Measurements from ENCODE around the gene MRPL11. TPM values are rescaled to one million over a fixed set of nuclear protein-coding genes. Genes with fewer than 3 reads are reported as not detected.
A peak's percentile ranks its signal among the peaks of the same experiment; 100 is the strongest.

Gene MRPL11
- total RNA-seq, 1 donor from 2014 or later: 49.4 TPM

DNA sequence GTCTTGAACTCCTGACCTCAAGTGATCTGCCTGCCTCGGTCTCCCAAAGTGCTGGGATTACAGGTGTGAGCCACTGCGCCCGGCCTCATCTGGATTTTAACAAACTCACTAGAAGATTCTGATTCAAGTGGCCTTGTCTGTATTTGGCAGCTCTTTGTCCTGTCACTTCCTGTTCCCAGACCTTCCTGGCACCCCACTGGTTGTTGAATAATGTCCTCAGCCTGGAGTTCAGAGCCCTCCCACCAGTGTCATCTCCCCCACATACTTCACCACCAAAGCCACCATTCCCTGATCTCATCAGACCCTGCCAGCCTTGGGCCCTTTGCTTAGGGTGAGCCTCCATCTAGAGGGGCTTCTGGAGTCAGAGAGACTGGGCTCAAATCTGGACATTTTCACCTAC, 31.4 kb upstream of the MRPL11 start:
- no peaks in the 10 kb centered on the region for H3K9me3 ChIP-seq
- no peak for TF ChIP-seq POLR2A (IDR thresholded peaks at IDR 0.05)
- no peak for TF ChIP-seq POLR2AphosphoS5 (IDR thresholded peaks at IDR 0.05; ENCODE audit: insufficient read depth in 1 of 2, low read depth in 1 of 2)
- TF ChIP-seq, protein P1, sequence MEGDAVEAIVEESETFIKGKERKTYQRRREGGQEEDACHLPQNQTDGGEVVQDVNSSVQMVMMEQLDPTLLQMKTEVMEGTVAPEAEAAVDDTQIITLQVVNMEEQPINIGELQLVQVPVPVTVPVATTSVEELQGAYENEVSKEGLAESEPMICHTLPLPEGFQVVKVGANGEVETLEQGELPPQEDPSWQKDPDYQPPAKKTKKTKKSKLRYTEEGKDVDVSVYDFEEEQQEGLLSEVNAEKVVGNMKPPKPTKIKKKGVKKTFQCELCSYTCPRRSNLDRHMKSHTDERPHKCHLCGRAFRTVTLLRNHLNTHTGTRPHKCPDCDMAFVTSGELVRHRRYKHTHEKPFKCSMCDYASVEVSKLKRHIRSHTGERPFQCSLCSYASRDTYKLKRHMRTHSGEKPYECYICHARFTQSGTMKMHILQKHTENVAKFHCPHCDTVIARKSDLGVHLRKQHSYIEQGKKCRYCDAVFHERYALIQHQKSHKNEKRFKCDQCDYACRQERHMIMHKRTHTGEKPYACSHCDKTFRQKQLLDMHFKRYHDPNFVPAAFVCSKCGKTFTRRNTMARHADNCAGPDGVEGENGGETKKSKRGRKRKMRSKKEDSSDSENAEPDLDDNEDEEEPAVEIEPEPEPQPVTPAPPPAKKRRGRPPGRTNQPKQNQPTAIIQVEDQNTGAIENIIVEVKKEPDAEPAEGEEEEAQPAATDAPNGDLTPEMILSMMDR (IDR thresholded peaks at IDR 0.05): no peak
- H3K27ac ChIP-seq: no peak overlapping the region
- H3K4me3 ChIP-seq: no peak overlapping the region
- H3K27me3 ChIP-seq: no peaks in the 10 kb centered on the region
- intact Hi-C loops (cut with DNase I): no loop called here
- H3K36me3 ChIP-seq: peaks cover 0 to 18% of the 10 kb centered on the region in 2 donors
- H3K4me1 ChIP-seq: peaks cover 27% of the 10 kb centered on the region
- no peak for DNase-seq (ENCODE audit: extremely low spot score in 2 of 2)

DNA sequence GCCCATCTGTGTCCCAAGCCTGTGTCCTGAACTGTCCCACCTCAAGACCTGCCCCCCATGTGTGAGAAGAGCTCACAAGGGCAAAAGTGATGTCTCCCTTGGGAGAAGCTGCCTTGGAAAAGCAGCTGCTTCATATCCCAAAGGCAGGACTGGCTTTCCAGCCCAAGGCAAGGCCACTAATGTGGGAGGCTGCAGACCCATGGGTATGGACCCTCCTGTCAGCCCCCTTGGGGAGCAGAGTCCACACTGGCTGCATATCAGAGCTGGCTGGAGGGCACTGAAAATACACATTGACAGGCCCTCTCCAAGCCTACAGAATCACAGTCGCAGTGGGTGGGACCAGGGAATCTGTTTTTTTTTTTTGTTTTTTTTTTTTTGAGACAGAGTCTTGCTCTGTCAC, 30.8 kb upstream of the MRPL11 start:
- TF ChIP-seq POLR2A (IDR thresholded peaks at IDR 0.05): no peak
- H3K9me3 ChIP-seq: no peaks in the 10 kb centered on the region
- H3K36me3 ChIP-seq: peaks cover 0 to 18% of the 10 kb centered on the region in 2 donors
- H3K27me3 ChIP-seq: no peaks in the 10 kb centered on the region
- H3K4me3 ChIP-seq: no peak overlapping the region
- peaks cover 27% of the 10 kb centered on the region for H3K4me1 ChIP-seq
- no peak for DNase-seq (ENCODE audit: extremely low spot score in 2 of 2)
- no peak overlapping the region for H3K27ac ChIP-seq
- intact Hi-C loops (cut with DNase I): no loop called here

DNA sequence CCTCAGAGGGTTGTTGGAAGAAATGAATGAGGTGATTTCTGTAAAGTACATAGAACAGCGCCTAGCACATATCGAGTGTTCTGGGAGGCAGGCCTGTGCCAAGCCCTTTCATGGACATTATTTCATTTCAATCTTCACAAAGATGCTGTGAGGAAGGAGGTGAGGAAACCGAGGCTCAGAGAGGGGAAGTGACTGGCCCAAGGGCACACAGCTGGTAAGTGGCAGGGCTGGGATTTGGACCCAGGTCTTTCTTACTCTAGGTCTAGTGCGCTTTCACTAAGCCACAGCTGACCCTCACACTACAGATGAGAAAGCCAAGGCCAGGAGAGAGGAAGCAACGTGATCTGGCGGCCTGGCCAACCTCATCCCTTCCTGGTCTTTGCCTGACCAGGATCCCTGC, 30.0 kb upstream of the MRPL11 start:
- H3K36me3 ChIP-seq: peaks cover 0 to 18% of the 10 kb centered on the region in 2 donors
- no peak overlapping the region for H3K27ac ChIP-seq
- H3K27me3 ChIP-seq: no peaks in the 10 kb centered on the region
- no peak overlapping the region for H3K4me3 ChIP-seq
- no peak for DNase-seq (ENCODE audit: extremely low spot score in 2 of 2)
- H3K4me1 ChIP-seq: peaks cover 27% of the 10 kb centered on the region
- no peaks in the 10 kb centered on the region for H3K9me3 ChIP-seq
- intact Hi-C loops (cut with DNase I): no loop called here
- no peak for TF ChIP-seq POLR2AphosphoS5 (IDR thresholded peaks at IDR 0.05; ENCODE audit: insufficient read depth in 1 of 2, low read depth in 1 of 2)
- TF ChIP-seq POLR2A (IDR thresholded peaks at IDR 0.05): no peak
- TF ChIP-seq, protein P1 (IDR thresholded peaks at IDR 0.05): no peak

DNA sequence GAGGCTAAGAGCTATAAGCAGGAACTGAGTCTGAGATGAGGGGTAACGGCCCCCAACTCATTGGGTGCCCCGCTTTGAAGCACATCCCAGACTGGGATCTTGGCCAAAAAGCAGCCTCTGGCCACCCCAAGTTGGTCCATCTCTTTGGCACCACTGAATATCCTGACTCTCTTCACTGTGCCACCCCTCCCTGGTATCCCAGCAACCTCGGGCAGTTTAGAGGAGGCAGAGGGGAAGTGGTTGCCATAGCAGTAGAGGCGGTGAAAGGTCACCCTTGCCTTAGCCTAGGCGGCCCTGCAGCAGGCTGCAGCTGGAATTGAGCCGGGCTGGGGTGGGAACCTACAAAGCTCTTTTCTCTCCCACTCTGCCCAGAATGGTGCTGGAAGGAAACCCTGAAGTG, 29.1 kb upstream of the MRPL11 start:
- H3K4me1 ChIP-seq: peaks cover 27% of the 10 kb centered on the region
- peak in 1 of 2 donors; percentile 84 for DNase-seq (ENCODE audit: extremely low spot score in 2 of 2)
- no peaks in the 10 kb centered on the region for H3K9me3 ChIP-seq
- peaks cover 0 to 11% of the 10 kb centered on the region in 2 donors for H3K36me3 ChIP-seq
- peak overlapping the region; percentile 66 for H3K27ac ChIP-seq
- TF ChIP-seq POLR2A (IDR thresholded peaks at IDR 0.05): no peak
- TF ChIP-seq, protein P1 (IDR thresholded peaks at IDR 0.05): no peak
- no peaks in the 10 kb centered on the region for H3K27me3 ChIP-seq
- peak overlapping the region; percentile 70 to 99 for H3K4me3 ChIP-seq
- intact Hi-C loops (cut with DNase I): no loop called here

DNA sequence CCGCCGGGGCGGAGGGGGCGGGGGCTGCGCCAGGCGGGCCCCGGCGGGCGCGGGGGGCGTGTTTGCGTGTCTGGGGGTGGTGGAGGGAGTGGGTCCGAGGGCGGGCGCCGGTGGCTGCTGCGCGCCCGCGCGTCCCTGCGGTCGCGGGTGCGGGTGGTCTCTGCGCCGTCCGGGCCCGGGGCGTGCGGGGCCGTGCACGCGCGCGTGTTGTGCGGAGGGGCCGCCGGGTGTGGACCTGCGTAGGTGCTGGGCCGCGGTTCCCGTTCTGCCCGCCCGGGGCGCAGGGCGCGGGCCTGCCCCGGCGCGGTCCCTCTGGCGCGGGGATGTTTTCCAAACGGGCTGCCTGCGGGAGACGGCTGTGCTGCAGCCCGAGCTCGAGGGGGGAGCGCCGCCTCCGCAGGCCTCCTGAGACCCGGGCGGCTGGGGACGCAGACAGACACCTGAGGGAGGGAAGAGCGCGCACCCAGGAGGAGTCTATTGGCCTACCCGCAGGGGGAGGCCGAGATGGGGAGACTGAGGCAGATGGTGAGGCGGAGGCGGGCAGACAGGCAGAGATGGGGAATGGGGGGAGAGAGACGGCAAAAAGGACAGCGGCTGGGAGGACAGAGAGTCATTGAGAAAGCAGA, 28.5 kb upstream of the MRPL11 start:
- TF ChIP-seq, protein P1 (IDR thresholded peaks at IDR 0.05): no peak
- TF ChIP-seq POLR2AphosphoS5 (IDR thresholded peaks at IDR 0.05; ENCODE audit: insufficient read depth in 1 of 2, low read depth in 1 of 2): no peak
- TF ChIP-seq POLR2A (IDR thresholded peaks at IDR 0.05): no peak
- intact Hi-C loops (cut with DNase I): no loop called here
- Histone ChIP-seq H3K9me3 (no peaks in the 10 kb centered on the region), H3K4me1 (peaks cover 27% of the 10 kb centered on the region), H3K4me3 (peak overlapping the region; percentile 70 to 99), H3K36me3 (peaks cover 0 to 5% of the 10 kb centered on the region in 2 donors), H3K27ac (peak overlapping the region; percentile 66), H3K27me3 (no peaks in the 10 kb centered on the region)
- peak in 1 of 2 donors; percentile 84 for DNase-seq (ENCODE audit: extremely low spot score in 2 of 2)

Measured in vagina (tissue), 2 donors.